ENCODE data around the gene GAD2.

The GAD2 gene

DNA sequence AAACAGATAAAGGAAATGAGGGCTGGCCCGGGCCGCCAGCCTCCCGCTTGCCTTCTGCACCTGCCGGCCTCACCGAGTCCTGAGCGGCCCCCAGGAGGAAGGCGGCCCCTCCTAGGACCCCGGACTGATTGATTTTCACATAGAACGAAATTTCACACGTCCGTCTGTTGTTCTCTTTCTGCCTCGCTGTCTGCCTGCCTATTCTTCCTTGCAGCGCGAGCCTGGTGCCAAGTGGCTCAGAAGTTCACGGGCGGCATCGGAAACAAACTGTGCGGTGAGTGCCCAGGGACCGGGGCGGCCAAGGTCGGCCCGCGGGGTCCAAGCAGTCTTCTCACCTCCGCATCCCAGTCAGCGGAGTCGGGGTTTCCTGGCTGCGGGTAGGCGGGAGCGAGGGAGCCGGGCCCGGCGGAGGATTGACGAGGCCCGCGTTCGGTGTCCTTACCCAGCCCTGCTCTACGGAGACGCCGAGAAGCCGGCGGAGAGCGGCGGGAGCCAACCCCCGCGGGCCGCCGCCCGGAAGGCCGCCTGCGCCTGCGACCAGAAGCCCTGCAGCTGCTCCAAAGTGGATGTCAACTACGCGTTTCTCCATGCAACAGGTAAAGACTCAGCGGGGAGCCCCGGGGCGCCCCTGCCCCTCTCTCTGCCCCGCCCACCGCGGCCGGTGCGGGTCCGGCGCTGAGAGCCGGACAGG is 967 bp downstream of the GAD2 start:
- in situ Hi-C loops (cut with HindIII; ENCODE audit: low pct_ligation_motif_present, low sequenced_read_pairs): no loop called here
- H3K4me3 ChIP-seq (ENCODE audit: low read depth, low read length): no peak overlapping the region
- TF ChIP-seq, protein P1, sequence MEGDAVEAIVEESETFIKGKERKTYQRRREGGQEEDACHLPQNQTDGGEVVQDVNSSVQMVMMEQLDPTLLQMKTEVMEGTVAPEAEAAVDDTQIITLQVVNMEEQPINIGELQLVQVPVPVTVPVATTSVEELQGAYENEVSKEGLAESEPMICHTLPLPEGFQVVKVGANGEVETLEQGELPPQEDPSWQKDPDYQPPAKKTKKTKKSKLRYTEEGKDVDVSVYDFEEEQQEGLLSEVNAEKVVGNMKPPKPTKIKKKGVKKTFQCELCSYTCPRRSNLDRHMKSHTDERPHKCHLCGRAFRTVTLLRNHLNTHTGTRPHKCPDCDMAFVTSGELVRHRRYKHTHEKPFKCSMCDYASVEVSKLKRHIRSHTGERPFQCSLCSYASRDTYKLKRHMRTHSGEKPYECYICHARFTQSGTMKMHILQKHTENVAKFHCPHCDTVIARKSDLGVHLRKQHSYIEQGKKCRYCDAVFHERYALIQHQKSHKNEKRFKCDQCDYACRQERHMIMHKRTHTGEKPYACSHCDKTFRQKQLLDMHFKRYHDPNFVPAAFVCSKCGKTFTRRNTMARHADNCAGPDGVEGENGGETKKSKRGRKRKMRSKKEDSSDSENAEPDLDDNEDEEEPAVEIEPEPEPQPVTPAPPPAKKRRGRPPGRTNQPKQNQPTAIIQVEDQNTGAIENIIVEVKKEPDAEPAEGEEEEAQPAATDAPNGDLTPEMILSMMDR (IDR thresholded peaks at IDR 0.05; ENCODE audit: low read depth, low read length, missing control alignments): no peak

DNA sequence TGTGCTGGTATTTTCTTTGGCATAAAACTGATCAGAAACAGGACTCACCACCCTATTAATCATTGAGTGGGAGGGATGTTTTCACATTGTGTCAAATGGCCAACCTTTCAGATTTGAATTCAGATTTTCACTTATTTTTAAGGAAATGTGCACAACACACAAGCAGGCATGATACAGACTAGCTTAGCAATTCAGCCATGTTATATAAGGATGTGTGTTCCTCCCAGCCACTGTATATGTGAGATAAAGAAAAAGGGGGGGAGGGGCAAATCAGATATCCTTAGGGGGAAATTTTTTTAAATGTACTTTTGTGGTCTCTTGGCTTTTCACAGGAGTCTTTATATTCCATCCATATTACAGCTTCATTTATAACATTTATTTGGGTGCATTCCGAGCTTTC is 3.1 kb downstream of the GAD2 start:
- TF ChIP-seq, protein P1 (IDR thresholded peaks at IDR 0.05; ENCODE audit: low read depth, low read length, missing control alignments): no peak
- Histone ChIP-seq H3K27ac (no peak overlapping the region), H3K27me3 (replicated peaks) (peaks cover 45% of the 10 kb centered on the region), H3K4me3 (ENCODE audit: low read depth, low read length) (no peak overlapping the region), H3K36me3 (replicated peaks) (no peaks in the 10 kb centered on the region)
- in situ Hi-C loops (cut with HindIII; ENCODE audit: low pct_ligation_motif_present, low sequenced_read_pairs): no loop called here
- no peak for DNase-seq

More for the DNA sequence above, 967 bp downstream of the GAD2 start:
- H3K27ac ChIP-seq: no peak overlapping the region
- no peaks in the 10 kb centered on the region for H3K36me3 ChIP-seq (replicated peaks)
- peaks cover 64% of the 10 kb centered on the region for H3K27me3 ChIP-seq (replicated peaks)
- DNase-seq: no peak

DNA sequence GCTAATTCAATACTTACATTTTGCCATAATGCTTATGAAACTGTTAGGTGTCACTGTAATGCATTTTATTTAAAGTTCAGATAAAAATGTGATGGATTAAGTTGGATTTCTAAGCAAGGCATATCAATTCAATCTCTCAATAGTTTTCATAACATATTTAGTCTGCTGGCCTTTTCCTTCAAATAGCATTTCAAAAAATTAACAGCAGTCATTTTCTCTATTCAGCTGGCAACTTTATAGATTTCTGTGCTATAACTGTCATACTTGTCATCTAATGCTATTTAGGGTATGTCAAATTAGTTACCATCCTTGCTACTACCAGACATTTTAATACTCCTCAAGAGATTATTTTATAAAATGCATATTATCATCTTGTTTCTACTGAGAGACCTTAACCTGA is 4.3 kb downstream of the GAD2 start:
- Histone ChIP-seq H3K4me3 (ENCODE audit: low read depth, low read length) (no peak overlapping the region), H3K36me3 (replicated peaks) (no peaks in the 10 kb centered on the region), H3K27me3 (replicated peaks) (peaks cover 33% of the 10 kb centered on the region), H3K27ac (no peak overlapping the region)
- TF ChIP-seq, protein P1 (IDR thresholded peaks at IDR 0.05; ENCODE audit: low read depth, low read length, missing control alignments): no peak
- in situ Hi-C loops (cut with HindIII; ENCODE audit: low pct_ligation_motif_present, low sequenced_read_pairs): no loop called here
- DNase-seq: no peak

DNA sequence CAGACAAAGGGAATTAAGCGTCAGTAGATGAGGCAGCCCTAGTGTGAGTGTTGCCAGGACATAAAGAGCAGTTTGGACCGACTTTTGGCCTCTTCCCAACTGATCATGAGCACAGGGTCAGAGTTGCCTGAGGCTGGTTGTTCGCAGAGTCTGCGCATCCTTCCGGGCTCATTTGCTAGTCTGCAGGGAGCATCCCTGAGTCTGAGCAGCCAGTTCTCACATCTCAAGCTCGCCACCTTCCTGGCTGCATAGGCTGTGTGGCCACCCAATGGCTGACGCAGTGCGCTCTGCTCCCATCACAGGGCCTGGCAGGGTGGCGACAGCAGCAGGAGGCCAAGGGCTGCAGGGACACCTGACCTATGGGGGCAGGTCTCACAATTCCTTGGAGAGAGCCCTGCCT is 5.0 kb downstream of the GAD2 start:
- Histone ChIP-seq H3K36me3 (replicated peaks) (no peaks in the 10 kb centered on the region), H3K27me3 (replicated peaks) (peaks cover 26% of the 10 kb centered on the region), H3K4me3 (ENCODE audit: low read depth, low read length) (no peak overlapping the region), H3K27ac (no peak overlapping the region)
- in situ Hi-C loops (cut with HindIII; ENCODE audit: low pct_ligation_motif_present, low sequenced_read_pairs): no loop called here
- TF ChIP-seq, protein P1 (IDR thresholded peaks at IDR 0.05; ENCODE audit: low read depth, low read length, missing control alignments): no peak
- no peak for DNase-seq

DNA sequence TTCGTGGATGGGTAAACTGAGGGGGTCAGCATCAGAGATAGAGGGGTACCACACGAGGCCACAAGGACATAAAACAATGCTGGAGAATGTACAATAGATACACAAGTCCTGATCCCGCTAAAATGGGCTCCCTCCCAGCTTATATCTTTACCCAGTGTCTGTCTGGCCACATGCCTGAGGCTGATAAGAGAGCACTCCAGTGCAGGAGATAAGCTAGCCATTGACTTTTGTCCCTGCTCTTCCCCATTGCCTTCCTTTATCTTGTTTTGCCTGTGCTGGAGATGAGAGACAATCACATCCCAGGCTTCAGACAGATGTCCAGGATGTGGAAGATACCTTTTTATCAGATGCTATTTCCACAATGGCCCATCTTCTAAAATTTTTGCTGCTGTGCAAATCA is 6.0 kb downstream of the GAD2 start:
- in situ Hi-C loops (cut with HindIII; ENCODE audit: low pct_ligation_motif_present, low sequenced_read_pairs): no loop called here
- TF ChIP-seq, protein P1 (IDR thresholded peaks at IDR 0.05; ENCODE audit: low read depth, low read length, missing control alignments): no peak
- no peak overlapping the region for H3K4me3 ChIP-seq (ENCODE audit: low read depth, low read length)
- peaks cover 17% of the 10 kb centered on the region for H3K27me3 ChIP-seq (replicated peaks)
- no peak for DNase-seq
- no peak overlapping the region for H3K27ac ChIP-seq
- no peaks in the 10 kb centered on the region for H3K36me3 ChIP-seq (replicated peaks)

DNA sequence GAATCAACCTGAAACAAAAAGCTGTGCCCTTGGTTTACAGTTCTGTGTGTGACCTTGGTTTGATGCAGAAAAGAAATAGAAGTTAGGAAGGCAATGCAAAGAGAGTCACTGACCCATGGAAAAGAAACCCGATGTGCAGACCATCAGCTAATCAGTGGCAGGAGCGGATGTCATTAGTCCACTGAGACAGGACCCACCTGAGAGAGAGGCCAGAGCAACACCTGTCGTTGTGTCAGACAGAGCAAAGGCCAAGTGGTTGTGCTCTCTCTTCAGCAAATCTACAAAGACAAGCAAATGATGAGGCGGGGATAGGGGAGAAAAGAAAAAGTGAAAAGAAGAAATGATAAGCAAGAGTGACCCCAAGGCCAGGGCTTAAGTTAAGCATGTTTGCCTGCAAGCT is 8.7 kb downstream of the GAD2 start:
- in situ Hi-C loops (cut with HindIII; ENCODE audit: low pct_ligation_motif_present, low sequenced_read_pairs): no loop called here
- H3K36me3 ChIP-seq (replicated peaks): no peaks in the 10 kb centered on the region
- TF ChIP-seq, protein P1 (IDR thresholded peaks at IDR 0.05; ENCODE audit: low read depth, low read length, missing control alignments): no peak
- H3K4me3 ChIP-seq (ENCODE audit: low read depth, low read length): no peak overlapping the region
- no peak for DNase-seq
- H3K27ac ChIP-seq: no peak overlapping the region
- no peaks in the 10 kb centered on the region for H3K27me3 ChIP-seq (replicated peaks)

Measured in brain microvascular endothelial cell (primary cell).